Neural cell (in vitro differentiated cells): ENCODE data around the gene MRPL34. TPM values are rescaled to one million over a fixed set of nuclear protein-coding genes. Genes with fewer than 3 reads are reported as not detected.

Source experiments
- H2AFZ ChIP-seq: fragments of 200-600, 300-800 bp; sonication (generic), shearing (Covaris generic); 2 replicates; pipeline ENCODE4 v1.6.0; 2014; ENCODE audit warnings: low read depth, mild to moderate bottlenecking, antibody characterized with exemption, low read length, moderate library complexity
- H3F3A ChIP-seq: fragments of 200-600 bp; shearing (Covaris generic); 2 replicates; pipeline ENCODE4 v1.6.1; 2016; ENCODE audit warnings: mild to moderate bottlenecking, moderate library complexity, mixed read lengths, antibody characterized with exemption, low read length; ENCODE audit not compliant: insufficient read depth, poor library complexity, severe bottlenecking
- H3K27ac ChIP-seq: fragments of 200-600, 300-800 bp; sonication (generic), shearing (Covaris generic); 2 replicates; pipeline ENCODE4 v1.5.1; 2014; ENCODE audit warnings: mild to moderate bottlenecking, low read length, moderate library complexity
- H3K27me3 ChIP-seq: fragments of 300-800, 200-600 bp; sonication (generic), shearing (Covaris generic); 2 replicates; pipeline ENCODE4 v1.6.0; 2014; ENCODE audit warnings: mild to moderate bottlenecking, low read depth, low read length, moderate library complexity; ENCODE audit not compliant: insufficient read depth
- H3K36me3 ChIP-seq: fragments of 300-800, 200-600 bp; sonication (generic), shearing (Covaris generic); 2 replicates; pipeline ENCODE4 v1.5.1; 2014; ENCODE audit warnings: mild to moderate bottlenecking, antibody characterized with exemption, low read length, moderate library complexity; ENCODE audit not compliant: insufficient read depth
- H3K4me2 ChIP-seq: fragments of 300-800, 200-600 bp; sonication (generic), shearing (Covaris generic); 2 replicates; pipeline ENCODE4 v1.6.0; 2014; ENCODE audit warnings: mild to moderate bottlenecking, low read length
- H3K4me3 ChIP-seq: fragments of 300-800, 200-600 bp; sonication (generic), shearing (Covaris generic); 2 replicates; pipeline ENCODE4 v1.5.1; 2014; ENCODE audit warnings: mild to moderate bottlenecking, low read length, moderate library complexity
- H3K79me2 ChIP-seq: fragments of 200-600 bp; shearing (Covaris generic); replicated peaks from 2 replicates; pipeline ENCODE4 v1.6.0; 2014; ENCODE audit warnings: mild to moderate bottlenecking, low read length, moderate library complexity; ENCODE audit not compliant: insufficient read depth
- H3K9ac ChIP-seq: fragments of 300-800, 200-600 bp; sonication (generic), shearing (Covaris generic); 2 replicates; pipeline ENCODE4 v1.6.1; 2016; ENCODE audit warnings: mild to moderate bottlenecking, low read length, mixed read lengths
- H3K9me2 ChIP-seq: fragments of 200-600 bp; shearing (Covaris generic); 2 replicates; pipeline ENCODE4 v1.6.1; 2016; ENCODE audit warnings: mild to moderate bottlenecking, low read length, mixed read lengths; ENCODE audit not compliant: insufficient read depth
- H3K9me3 ChIP-seq: fragments of 200-600, 300-800 bp; sonication (generic), shearing (Covaris generic); 2 replicates; pipeline ENCODE4 v1.6.1; 2016; ENCODE audit warnings: mild to moderate bottlenecking, mixed run types, low read length, moderate library complexity, mixed read lengths
- H4K20me1 ChIP-seq: fragments of 200-600 bp; shearing (Covaris generic); 2 replicates; pipeline ENCODE4 v1.6.1; 2016; ENCODE audit warnings: mild to moderate bottlenecking, mixed run types; ENCODE audit not compliant: insufficient read depth
- CTCF ChIP-seq: fragments of 450-650 bp; IDR thresholded peaks from 2 replicates; pipeline ENCODE4 v1.5.1; 2014; ENCODE audit warnings: antibody characterized with exemption, mild to moderate bottlenecking, moderate library complexity; ENCODE audit not compliant: poor library complexity, severe bottlenecking
- EP300 ChIP-seq: fragments of 450-650 bp; conservative IDR thresholded peaks from 2 replicates; pipeline ENCODE4 v1.6.1; 2014; ENCODE audit warnings: antibody characterized with exemption, mild to moderate bottlenecking, moderate library complexity; ENCODE audit not compliant: poor library complexity, severe bottlenecking
- EZH2 ChIP-seq: fragments of 200-600, 300-800 bp; shearing (Covaris generic), sonication (generic); IDR thresholded peaks from 2 replicates; pipeline ENCODE4 v1.6.1; 2014; ENCODE audit warnings: antibody characterized with exemption, low read length, borderline replicate concordance, mild to moderate bottlenecking; ENCODE audit not compliant: insufficient read depth, poor library complexity, severe bottlenecking
- MXI1 ChIP-seq: fragments of 450-650 bp; conservative IDR thresholded peaks from 2 replicates; pipeline ENCODE4 v1.6.1; 2014; ENCODE audit warnings: antibody characterized with exemption, mild to moderate bottlenecking; ENCODE audit not compliant: poor library complexity, severe bottlenecking
- POLR2AphosphoS5 ChIP-seq: IDR thresholded peaks from 2 replicates; pipeline ENCODE4 v1.6.1; 2012
- RAD21 ChIP-seq: fragments of 450-650 bp; conservative IDR thresholded peaks from 2 replicates; pipeline ENCODE4 v1.6.1; 2014; ENCODE audit warnings: antibody characterized with exemption, mild to moderate bottlenecking, moderate library complexity
- REST ChIP-seq: IDR thresholded peaks from 2 replicates; pipeline ENCODE4 v1.6.1; 2012; ENCODE audit warnings: borderline replicate concordance
- SMC3 ChIP-seq: fragments of 450-650 bp; conservative IDR thresholded peaks from 2 replicates; pipeline ENCODE4 v1.6.1; 2014; ENCODE audit warnings: antibody characterized with exemption, mild to moderate bottlenecking, moderate library complexity; ENCODE audit not compliant: poor library complexity
- TAF1 ChIP-seq: IDR thresholded peaks from 2 replicates; pipeline ENCODE4 v1.6.1; 2012; ENCODE audit warnings: low read depth
- polyA plus RNA-seq: library from polyadenylated mRNA; depleted of rRNA; stranded (reverse); fragments of >200 nt; gene quantifications from 2 replicates; pipeline ENCODE4 v1.2.3, GENCODE V29; 2014

The MRPL34 gene
- polyA plus RNA-seq, 1 donor from 2014 or later: 61.7 TPM

GRCh38 chr19:17319473-17320238, 14.0 kb downstream of the MRPL34 start:
- no peaks in the 10 kb centered on the region for H3K9me2 ChIP-seq
- H3K9ac ChIP-seq: no peak overlapping the region
- H3K4me2 ChIP-seq: no peak overlapping the region
- no peak overlapping the region for H2AFZ ChIP-seq
- H3K36me3 ChIP-seq: no peaks in the 10 kb centered on the region
- H3K4me3 ChIP-seq: no peak overlapping the region
- H3K27me3 ChIP-seq: no peaks in the 10 kb centered on the region
- no peaks in the 10 kb centered on the region for H3K79me2 ChIP-seq
- no peaks in the 10 kb centered on the region for H3F3A ChIP-seq
- no peak overlapping the region for H3K27ac ChIP-seq
- H3K9me3 ChIP-seq: no peaks in the 10 kb centered on the region
- TF ChIP-seq CTCF (no peak), EZH2 (no peak), MXI1 (no peak), REST (no peak), EP300 (no peak), POLR2AphosphoS5 (no peak), TAF1 (no peak), SMC3 (no peak)
- no peaks in the 10 kb centered on the region for H4K20me1 ChIP-seq

- Histone ChIP-seq H4K20me1 (no peaks in the 10 kb centered on the region), H3K36me3 (no peaks in the 10 kb centered on the region), H3K9me3 (no peaks in the 10 kb centered on the region), H3K4me2 (no peak overlapping the region), H3K27me3 (no peaks in the 10 kb centered on the region), H3K9me2 (no peaks in the 10 kb centered on the region), H3K9ac (no peak overlapping the region), H3K4me3 (no peak overlapping the region), H3K27ac (no peak overlapping the region), H2AFZ (no peak overlapping the region), H3K79me2 (no peaks in the 10 kb centered on the region), H3F3A (no peaks in the 10 kb centered on the region)
- TF ChIP-seq MXI1 (no peak), SMC3 (no peak), POLR2AphosphoS5 (no peak), TAF1 (no peak), EP300 (no peak), EZH2 (no peak), RAD21 (no peak), REST (no peak)
These were observed 14.8 kb downstream of the MRPL34 start for GRCh38 chr19:17320435-17320834.
